WTC11 (cell line): ENCODE measurements around the gene FYCO1. TPM values are rescaled to one million over a fixed set of nuclear protein-coding genes. Genes with fewer than 3 reads are reported as not detected.

Source experiments
- ATAC-seq: fragments of 200-7000 bp; cut with Tn5 transposase; 2 replicates; pipeline ENCODE4 v1.10.0; 2021; ENCODE audit warnings: mild to moderate bottlenecking, moderate library complexity
- CTCF ChIA-PET: fragments of 300-600 bp; sonication (Branson Sonifier 250); formaldehyde crosslinking; loops from one replicate; lab custom pipeline; 2021; ENCODE audit warnings: antibody characterized with exemption; lab: Charles Lee
- POLR2A ChIA-PET: fragments of 350-600 bp; sonication (Branson Sonifier 250); formaldehyde crosslinking; loops from one replicate; lab custom pipeline; 2021; ENCODE audit warnings: antibody characterized with exemption; lab: Charles Lee
- DNase-seq: peaks from one replicate; pipeline ENCODE4 v3.0.0; 2021; ENCODE audit warnings: low spot score
- H3K27ac Mint-ChIP-seq: 2 replicates; pipeline ENCODE4 v1.8.0; 2021; ENCODE audit warnings: mixed read lengths
- H3K27me3 Mint-ChIP-seq: 2 replicates; pipeline ENCODE4 v1.8.0; 2021; ENCODE audit warnings: low read depth, mild to moderate bottlenecking, moderate library complexity, mixed read lengths
- H3K36me3 Mint-ChIP-seq: 2 replicates; pipeline ENCODE4 v1.8.0; 2021; ENCODE audit warnings: mixed read lengths
- H3K4me1 Mint-ChIP-seq: 2 replicates; pipeline ENCODE4 v1.8.0; 2022; ENCODE audit warnings: mixed read lengths
- H3K4me3 Mint-ChIP-seq: 2 replicates; pipeline ENCODE4 v1.8.0; 2021; ENCODE audit warnings: mild to moderate bottlenecking, moderate library complexity, mixed read lengths
- H3K9me3 Mint-ChIP-seq: 2 replicates; pipeline ENCODE4 v1.8.0; 2021; ENCODE audit warnings: mixed read lengths
- ARID4B ChIP-seq: sonication (generic); formaldehyde crosslinking; IDR thresholded peaks from 2 replicates; pipeline ENCODE4 v1.8.0; 2023; ENCODE audit warnings: missing genetic modification reagents, mild to moderate bottlenecking, borderline replicate concordance
- ATF1 ChIP-seq: sonication (generic); formaldehyde crosslinking; IDR thresholded peaks from 2 replicates; pipeline ENCODE4 v1.8.1; 2023; ENCODE audit warnings: mild to moderate bottlenecking, moderate library complexity, missing genetic modification reagents
- CDX4 ChIP-seq: fragments of 250-450 bp; sonication (Bioruptor Pico); IDR thresholded peaks from 2 replicates; pipeline ENCODE4 v1.9.0; 2021; ENCODE audit warnings: moderate library complexity, mild to moderate bottlenecking, inconsistent platforms, borderline replicate concordance
- CREB1 ChIP-seq: sonication (generic); formaldehyde crosslinking; IDR thresholded peaks from 2 replicates; pipeline ENCODE4 v1.8.0; 2023; ENCODE audit warnings: mild to moderate bottlenecking, missing genetic modification reagents
- ESRRA ChIP-seq: sonication (generic); formaldehyde crosslinking; IDR thresholded peaks from 2 replicates; pipeline ENCODE4 v1.8.1; 2022; ENCODE audit warnings: mild to moderate bottlenecking, missing genetic modification reagents, borderline replicate concordance
- HMGA2 ChIP-seq: fragments of 250-450 bp; sonication (Bioruptor Pico); IDR thresholded peaks from 2 replicates; pipeline ENCODE4 v1.4.0; 2021; ENCODE audit warnings: mild to moderate bottlenecking, moderate library complexity
- JAZF1 ChIP-seq: fragments of 250-450 bp; sonication (Bioruptor Pico); IDR thresholded peaks from 2 replicates; pipeline ENCODE4 v1.9.0; 2021; ENCODE audit warnings: moderate library complexity, mild to moderate bottlenecking, inconsistent platforms
- NFATC4 ChIP-seq: fragments of 250-450 bp; sonication (Bioruptor Pico); IDR thresholded peaks from 2 replicates; pipeline ENCODE4 v1.9.0; 2021; ENCODE audit warnings: mild to moderate bottlenecking
- NFE2L1 ChIP-seq: sonication (generic); formaldehyde crosslinking; IDR thresholded peaks from 2 replicates; pipeline ENCODE4 v1.8.1; 2023; ENCODE audit warnings: missing genetic modification reagents
- NFYB ChIP-seq: sonication (generic); formaldehyde crosslinking; conservative IDR thresholded peaks from 2 replicates; pipeline ENCODE4 v1.8.0; 2022; ENCODE audit warnings: low read depth, missing genetic modification reagents
- OVOL2 ChIP-seq: fragments of 250-450 bp; sonication (Bioruptor Pico); IDR thresholded peaks from 2 replicates; pipeline ENCODE4 v1.9.0; 2021; ENCODE audit warnings: mild to moderate bottlenecking, borderline replicate concordance
- SMAD3 ChIP-seq: sonication (generic); formaldehyde crosslinking; IDR thresholded peaks from 2 replicates; pipeline ENCODE4 v1.8.0; 2022; ENCODE audit warnings: missing genetic modification reagents, mild to moderate bottlenecking, borderline replicate concordance
- SOX15 ChIP-seq: fragments of 250-450 bp; sonication (Bioruptor Pico); IDR thresholded peaks from 2 replicates; pipeline ENCODE4 v1.9.0; 2021; ENCODE audit warnings: mild to moderate bottlenecking
- STAT6 ChIP-seq: sonication (generic); formaldehyde crosslinking; conservative IDR thresholded peaks from 2 replicates; pipeline ENCODE4 v1.8.1; 2023; ENCODE audit warnings: mild to moderate bottlenecking, low read depth, missing genetic modification reagents, moderate library complexity
- ZMAT4 ChIP-seq: fragments of 250-450 bp; sonication (Bioruptor Pico); IDR thresholded peaks from 2 replicates; pipeline ENCODE4 v1.9.0; 2021; ENCODE audit warnings: mild to moderate bottlenecking
- ZNF219 ChIP-seq: sonication (generic); formaldehyde crosslinking; IDR thresholded peaks from 2 replicates; pipeline ENCODE4 v1.8.0; 2023; ENCODE audit warnings: missing genetic modification reagents, mild to moderate bottlenecking, borderline replicate concordance
- ZNF423 ChIP-seq: fragments of 250-450 bp; sonication (Bioruptor Pico); IDR thresholded peaks from 2 replicates; pipeline ENCODE4 v2.1.2; 2022; ENCODE audit warnings: mild to moderate bottlenecking, moderate library complexity
- ZNF425 ChIP-seq: fragments of 250-450 bp; sonication (Bioruptor Pico); conservative IDR thresholded peaks from 2 replicates; pipeline ENCODE4 v1.9.0; 2021; ENCODE audit warnings: mild to moderate bottlenecking
- ZNF671 ChIP-seq: fragments of 250-450 bp; sonication (Bioruptor Pico); IDR thresholded peaks from 2 replicates; pipeline ENCODE4 v1.8.0; 2021; ENCODE audit warnings: mild to moderate bottlenecking
- total RNA-seq: library from RNA; stranded (reverse); gene quantifications from 3 replicates; pipeline ENCODE4 v1.2.3, GENCODE V29; 2021

FYCO1 gene
- total RNA-seq, 1 experiment from 2014 or later = 13.9 TPM

GRCh38 chr3:46036191-46036590 is 40.6 kb upstream of the FYCO1 start:
- Mint-ChIP-seq H3K4me1 (no peaks in the 10 kb centered on the region), H3K36me3 (no peaks in the 10 kb centered on the region), H3K9me3 (peaks cover 8% of the 10 kb centered on the region), H3K27me3 (no peaks in the 10 kb centered on the region; the same call in 1 of the 2 replicates), H3K4me3 (no peak overlapping the region), H3K27ac (no peak overlapping the region)
- ChIA-PET CTCF (no interaction called here), POLR2A (no interaction called here)
- TF ChIP-seq OVOL2 (CRISPR knock-in tag) = no peak
- no peak for TF ChIP-seq SMAD3 (CRISPR knock-in tag)
- no peak for TF ChIP-seq CREB1 (CRISPR knock-in tag)
- TF ChIP-seq CDX4 (CRISPR knock-in tag) = no peak
- TF ChIP-seq HMGA2 = no peak
- TF ChIP-seq ZNF671 (CRISPR knock-in tag) = no peak
- TF ChIP-seq ZNF423 (CRISPR knock-in tag) = no peak
- no peak for TF ChIP-seq NFATC4
- no peak for TF ChIP-seq ZNF425
- TF ChIP-seq ATF1 (CRISPR knock-in tag) = no peak
- TF ChIP-seq NFE2L1 = no peak
- TF ChIP-seq SOX15 (CRISPR knock-in tag) = no peak
- no peak for TF ChIP-seq ARID4B
- TF ChIP-seq NFYB (CRISPR knock-in tag) = no peak
- no peak for TF ChIP-seq ZNF219 (CRISPR knock-in tag)
- TF ChIP-seq ESRRA (CRISPR knock-in tag) = no peak
- no peak for TF ChIP-seq ZMAT4 (CRISPR knock-in tag)
- no peak for TF ChIP-seq JAZF1 (CRISPR knock-in tag)
- no peak for TF ChIP-seq STAT6 (CRISPR knock-in tag)
- no peak for ATAC-seq
- no peak for DNase-seq
